K562 (cell line): ENCODE data around the gene RACGAP1. TPM values are rescaled to one million over a fixed set of nuclear protein-coding genes. Genes with fewer than 3 reads are reported as not detected.

Experiments used
- ATAC-seq: fragments of 200-7000 bp; cut with Tn5 transposase; 3 replicates; pipeline ENCODE4 v1.9.1; 2020; ENCODE audit warnings: moderate library complexity
- BruUV-seq: library from RNA; stranded (reverse); fragments of 400-500 nt; replicated peaks from 2 replicates; lab custom pipeline; 2021; lab: Mats Ljungman, UMichigan
- CTCF ChIA-PET: fragments of 300-600 bp; formaldehyde crosslinking; extraction: SDS; loops from one replicate; lab custom pipeline; 2021; ENCODE audit warnings: low intra/inter-chr PET ratio; lab: Yijun Ruan, JAX
- POLR2A ChIA-PET: fragments of 300-600, 350-650 bp; sonication (Branson Sonifier 250); formaldehyde crosslinking; extraction: SDS; loops from one replicate; lab custom pipeline; 2021; ENCODE audit warnings: antibody characterized with exemption, inconsistent platforms; lab: Yijun Ruan, JAX
- DNase-seq, 4 experiments: peaks; one replicate each; pipeline versions ENCODE4 v3.0.0 to v3.0.0-alpha.2; 2011 to 2018; ENCODE audit warnings: low spot score in 3 of 4, mixed read lengths in 3 of 4; ENCODE audit errors: extremely low read depth in 1 of 4
- FAIRE-seq: peaks from 2 replicates; lab custom pipeline; 2011; peaks lifted over from hg19 to GRCh38; lab: Jason Lieb, UNC
- H2AFZ ChIP-seq: 2 replicates; pipeline ENCODE4 v1.6.0; 2011; ENCODE audit warnings: low read depth, low read length, control low read depth, inconsistent platforms
- H3K27ac ChIP-seq: fragments of 200-600 bp; 3 replicates; pipeline ENCODE4 v1.8.0; 2011; ENCODE audit warnings: low read depth, mild to moderate bottlenecking, control low read depth, inconsistent platforms, low read length, moderate library complexity, mixed read lengths; ENCODE audit errors: extremely low read depth
- H3K27me3 ChIP-seq, 2 experiments: fragments of 300-600 bp in 1 of 2; 2 replicates in 1 of 2; 3 replicates in 1 of 2; pipeline versions ENCODE4 v1.6.0 to v1.8.0; 2011; ENCODE audit warnings: inconsistent platforms in 2 of 2, low read length in 2 of 2, mild to moderate bottlenecking in 1 of 2, mixed read lengths in 1 of 2, moderate library complexity in 1 of 2; ENCODE audit not compliant: control insufficient read depth in 2 of 2, insufficient read depth in 2 of 2
- H3K36me3 ChIP-seq: fragments of 300-600 bp; 3 replicates; pipeline ENCODE4 v1.8.0; 2011; ENCODE audit warnings: mild to moderate bottlenecking, low read length, inconsistent platforms; ENCODE audit not compliant: control insufficient read depth, insufficient read depth
- H3K4me1 ChIP-seq, 2 experiments: fragments of 200-600 bp in 1 of 2; replicated peaks in 1 of 2; 2 replicates in 1 of 2; 3 replicates in 1 of 2; pipeline versions ENCODE4 v1.5.1 to v1.8.0; 2011; ENCODE audit warnings: inconsistent platforms in 2 of 2, low read length in 2 of 2, mild to moderate bottlenecking in 1 of 2, mixed read lengths in 1 of 2, moderate library complexity in 1 of 2; ENCODE audit not compliant: control insufficient read depth in 2 of 2, insufficient read depth in 2 of 2
- H3K4me2 ChIP-seq: 2 replicates; pipeline ENCODE4 v1.6.1; 2011; ENCODE audit warnings: low read length, control low read depth, inconsistent platforms, mixed read lengths; ENCODE audit not compliant: insufficient read depth
- H3K4me3 ChIP-seq: fragments of 200-600 bp; sonication (generic), shearing (Covaris generic); 2 replicates; pipeline ENCODE4 v1.5.1; 2016; ENCODE audit warnings: control low read depth, inconsistent platforms
- H3K79me2 ChIP-seq: fragments of 200-600 bp; 3 replicates; pipeline ENCODE4 v1.8.0; 2011; ENCODE audit warnings: low read length, inconsistent platforms; ENCODE audit not compliant: control insufficient read depth, insufficient read depth
- H3K9ac ChIP-seq, 2 experiments: 2 replicates each; pipeline versions ENCODE4 v1.6.0 to v1.6.1; 2011; ENCODE audit warnings: low read depth in 2 of 2, low read length in 2 of 2, control low read depth in 1 of 2, inconsistent platforms in 1 of 2, mild to moderate bottlenecking in 1 of 2, mixed read lengths in 1 of 2; ENCODE audit not compliant: insufficient read depth in 1 of 2
- H3K9me1 ChIP-seq: one replicate; pipeline ENCODE4 v1.6.0; 2011; ENCODE audit warnings: inconsistent platforms, mild to moderate bottlenecking, low read length, moderate library complexity; ENCODE audit not compliant: control insufficient read depth, insufficient read depth
- H3K9me3 ChIP-seq: replicated peaks from 2 replicates; pipeline ENCODE4 v1.5.1; 2011; ENCODE audit warnings: low read depth, low read length, inconsistent platforms; ENCODE audit not compliant: control insufficient read depth, insufficient read depth
- H4K20me1 ChIP-seq: replicated peaks from 2 replicates; pipeline ENCODE4 v1.6.1; 2011; ENCODE audit warnings: low read length, inconsistent platforms, mixed read lengths; ENCODE audit not compliant: control insufficient read depth, insufficient read depth
- CCAR2 ChIP-seq: fragments of 200-400 bp; formaldehyde crosslinking; IDR thresholded peaks from 2 replicates; pipeline ENCODE4 v1.6.1; 2017; ENCODE audit warnings: mild to moderate bottlenecking, low read depth, low read length
- CTBP1 ChIP-seq: fragments of 450-650 bp; IDR thresholded peaks from 2 replicates; pipeline ENCODE4 v1.6.1; 2016; ENCODE audit warnings: borderline replicate concordance
- CTCF ChIP-seq, 3 experiments: IDR thresholded peaks in 2 of 3; conservative IDR thresholded peaks in 1 of 3; 2 replicates each; pipeline ENCODE4 v1.5.1; 2011 to 2012; ENCODE audit warnings: low read length in 3 of 3, mild to moderate bottlenecking in 3 of 3, control low read depth in 2 of 3, improper control_type of control experiment in 1 of 3, inconsistent platforms in 1 of 3, low read depth in 1 of 3, mixed read lengths in 1 of 3, moderate library complexity in 1 of 3; ENCODE audit not compliant: insufficient read depth in 2 of 3
- EP400 ChIP-seq: fragments of 450-650 bp; IDR thresholded peaks from 2 replicates; pipeline ENCODE4 v1.6.1; 2017; ENCODE audit warnings: antibody characterized with exemption, mild to moderate bottlenecking, moderate library complexity
- MCM5 ChIP-seq: fragments of 450-650 bp; IDR thresholded peaks from 2 replicates; pipeline ENCODE4 v1.6.1; 2016; ENCODE audit warnings: low read depth
- MYC ChIP-seq, 2 experiments: fragments of 250-450 bp in 1 of 2; sonication (Bioruptor Pico) in 1 of 2; IDR thresholded peaks; 2 replicates each; pipeline versions ENCODE4 v1.5.1 to v1.6.1; 2012 to 2021; ENCODE audit warnings: low read depth in 2 of 2, borderline replicate concordance in 1 of 2, improper control_type of control experiment in 1 of 2, low read length in 1 of 2, mild to moderate bottlenecking in 1 of 2, moderate library complexity in 1 of 2
- PRMT5 ChIP-seq: sonication (generic); formaldehyde crosslinking; IDR thresholded peaks from 2 replicates; pipeline ENCODE4 v1.5.0; 2020; ENCODE audit warnings: missing genetic modification reagents
- REST ChIP-seq, 2 experiments: fragments of 450-650 bp; formaldehyde crosslinking in 1 of 2; IDR thresholded peaks; 2 replicates each; pipeline versions ENCODE4 v1.4.0 to v1.6.1; 2014 to 2020; ENCODE audit warnings: mild to moderate bottlenecking in 2 of 2, borderline replicate concordance in 1 of 2, low read depth in 1 of 2
- SREBF1 ChIP-seq: fragments of 150-350 bp; IDR thresholded peaks from 2 replicates; pipeline ENCODE4 v1.6.1; 2014; ENCODE audit warnings: antibody characterized with exemption, low read depth, low read length, borderline replicate concordance
- WGBS: fragments of 100-300 bp; shearing (Covaris generic); methylation state at CpG from one replicate; pipeline ENCODE4 v1.1.6; 2016; ENCODE audit warnings: low coverage, mixed read lengths; ENCODE audit not compliant: insufficient coverage; ENCODE audit errors: missing lambda C conversion rate; 5-methylcytosine and 5-hydroxymethylcytosine counted together
- in situ Hi-C: fragments of 300-500 bp; cut with MboI; formaldehyde crosslinking; loops from 4 replicates; pipeline ENCODE4 v1.15.0; 2018; ENCODE audit warnings: inconsistent platforms, mixed read lengths
- intact Hi-C: fragments of 100-400 bp; cut with micrococcal nuclease; formaldehyde crosslinking; loops from 2 replicates; pipeline ENCODE4 v1.14.2; 2022
- polyA plus RNA-seq, 8 experiments: library from polyadenylated mRNA; depleted of rRNA in 4 of 8; stranded (reverse) in 5 of 8; unstranded in 3 of 8; fragments of >200 nt; fragmentation: Nextera tagmentation in 2 of 8; fragmentation: Illumina TruSeq in 1 of 8; extraction: Ambion mirVana in 2 of 8; extraction: Trizol in 1 of 8; gene quantifications; 2 replicates each; pipeline versions ENCODE4 v1.2.1 to v1.2.3, GENCODE V29; 2011 to 2014; ENCODE audit warnings: inconsistent platforms in 1 of 8, missing spikeins in 1 of 8
- total RNA-seq, 7 experiments: library from RNA; depleted of rRNA in 6 of 7; stranded (reverse); fragments of >200 nt in 6 of 7; fragmentation: Illumina TruSeq in 2 of 7; extraction: Trizol in 2 of 7; gene quantifications; 2 replicates each; pipeline versions ENCODE4 v1.2.1 to v1.2.3, GENCODE V29; 2011 to 2021; ENCODE audit warnings: low replicate concordance in 1 of 7
- TF ChIP-seq, protein P1 (sequence below): fragments of 450-650 bp; IDR thresholded peaks from 2 replicates; pipeline ENCODE4 v1.6.1; 2016; ENCODE audit warnings: low read depth, mild to moderate bottlenecking, moderate library complexity

Gene RACGAP1
- total and polyA plus RNA-seq, 9 of the 15 experiments (the other 6 are each of a cell fraction or from before 2014, with no cell fraction given), result 56.4 to 92.9 (median 71.8) TPM

GRCh38 chr12:49974231-49974675 lies 51.0 kb downstream of the RACGAP1 start:
- BruUV-seq, result no TSS peak
- intact Hi-C loops (no loop called here), in situ Hi-C loops (loop anchor here (5.0 kb wide), 1 partner anchor 93 kb away; no protein-coding TSS in a partner anchor)
- Histone ChIP-seq H4K20me1 (peaks cover 18% of the 10 kb centered on the region), H3K9ac (no peak overlapping the region; a peak in 1 of 4 replicates), H3K9me3 (no peaks in the 10 kb centered on the region), H3K9me1 (no peaks in the 10 kb centered on the region), H3K27me3 (peaks cover 21 to 50% of the 10 kb centered on the region in 2 experiments; a peak in 4 of 5 replicates), H3K4me3 (no peak overlapping the region), H3K36me3 (no peaks in the 10 kb centered on the region), H2AFZ (no peak overlapping the region), H3K4me1 (peaks cover 0 to 31% of the 10 kb centered on the region in 2 experiments; a peak in 2 of 5 replicates), H3K4me2 (no peak overlapping the region), H3K79me2 (no peaks in the 10 kb centered on the region), H3K27ac (no peak overlapping the region)
- WGBS, result 13% methylated on average over 15 of the region's 15 CpGs
- CTCF ChIA-PET, result interaction anchor here (0.6 to 1.5 kb wide), 6 partner anchors 81 to 1244 kb away, joined by 3 to 5 read pairs (median 4); no protein-coding TSS in a partner anchor
- FAIRE-seq (peak; percentile 80), DNase-seq (peak; percentile 60 to 70 (median 64)), ATAC-seq (peak; percentile 94)
- POLR2A ChIA-PET, result interaction anchor here (0.6 to 1.0 kb wide), 5 partner anchors 8 to 201 kb away, joined by 3 to 5 read pairs (median 3); no protein-coding TSS in a partner anchor
- no peak for TF ChIP-seq SREBF1
- TF ChIP-seq EP400, result no peak
- peak; percentile 57 for TF ChIP-seq REST (IDR thresholded peaks at IDR 0.05; ENCODE audit: borderline replicate concordance)
- no peak for TF ChIP-seq REST (CRISPR knock-in tag; IDR thresholded peaks at IDR 0.05; ENCODE audit: low read depth)
- TF ChIP-seq, protein P1, sequence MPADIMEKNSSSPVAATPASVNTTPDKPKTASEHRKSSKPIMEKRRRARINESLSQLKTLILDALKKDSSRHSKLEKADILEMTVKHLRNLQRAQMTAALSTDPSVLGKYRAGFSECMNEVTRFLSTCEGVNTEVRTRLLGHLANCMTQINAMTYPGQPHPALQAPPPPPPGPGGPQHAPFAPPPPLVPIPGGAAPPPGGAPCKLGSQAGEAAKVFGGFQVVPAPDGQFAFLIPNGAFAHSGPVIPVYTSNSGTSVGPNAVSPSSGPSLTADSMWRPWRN, result no peak
- TF ChIP-seq CCAR2, result no peak
- TF ChIP-seq MCM5, result no peak
- TF ChIP-seq MYC (IDR thresholded peaks at IDR 0.05; ENCODE audit: low read depth, low read length), result peak; percentile 20; the same call in 1 of the 2 replicates
- TF ChIP-seq MYC (CRISPR knock-in tag; IDR thresholded peaks at IDR 0.05; ENCODE audit: borderline replicate concordance, low read depth), result no peak
- no peak for TF ChIP-seq PRMT5
- TF ChIP-seq CTCF (IDR thresholded peaks at IDR 0.05 in 2 of 3, conservative IDR thresholded peaks at IDR 0.05 in 1 of 3; ENCODE audit: insufficient read depth in 2 of 3, low read depth in 1 of 3, low read length in 3 of 3), result peak; percentile 71 to 77 (median 72)
- TF ChIP-seq CTBP1, result peak; percentile 51; the same call in 1 of the 2 replicates
